GM12878 (cell line): Measurements from ENCODE around the gene JADE1. TPM values are rescaled to one million over a fixed set of nuclear protein-coding genes. Genes with fewer than 3 reads are reported as not detected.

ENCODE experiments used
- KLF5 ChIP-seq: fragments of 450-650 bp; IDR thresholded peaks from 2 replicates; pipeline ENCODE4 v1.6.1; 2014; ENCODE audit warnings: mild to moderate bottlenecking; ENCODE audit not compliant: partially characterized antibody
- TAF1 ChIP-seq: IDR thresholded peaks from 2 replicates; pipeline ENCODE4 v1.6.1; 2011; ENCODE audit warnings: mild to moderate bottlenecking, low read depth, low read length, borderline replicate concordance
- ZNF592 ChIP-seq: fragments of 450-650 bp; IDR thresholded peaks from 2 replicates; pipeline ENCODE4 v1.6.1; 2017; ENCODE audit warnings: mild to moderate bottlenecking, moderate library complexity
- polyA plus RNA-seq, 11 experiments: library from polyadenylated mRNA; depleted of rRNA in 4 of 11; unstranded in 6 of 11; stranded (reverse) in 5 of 11; fragments of >200 nt; fragmentation: Nextera tagmentation in 4 of 11; fragmentation: Illumina TruSeq in 1 of 11; extraction: Ambion mirVana in 4 of 11; extraction: Trizol in 1 of 11; gene quantifications; 1 replicate in 1 of 11; 2 replicates in 10 of 11; pipeline versions ENCODE4 v1.2.1 to v1.2.3, GENCODE V29; 2011 to 2016; ENCODE audit warnings: inconsistent platforms in 2 of 11, missing spikeins in 2 of 11, low read depth in 1 of 11
- total RNA-seq, 4 experiments: library from RNA; depleted of rRNA in 3 of 4; stranded (reverse); fragments of >200 nt in 3 of 4; fragmentation: Illumina TruSeq in 1 of 4; extraction: Trizol in 1 of 4; gene quantifications; 2 replicates each; pipeline versions ENCODE4 v1.2.1 to v1.2.3, GENCODE V29; 2013 to 2021
- TF ChIP-seq, protein P1 (sequence below): IDR thresholded peaks from 2 replicates; pipeline ENCODE4 v1.6.1; 2011; ENCODE audit warnings: low read depth, mild to moderate bottlenecking, low read length, moderate library complexity, borderline replicate concordance; ENCODE audit errors: extremely low read depth
- TF ChIP-seq, protein P2 (sequence below): fragments of 450-650 bp; formaldehyde crosslinking; IDR thresholded peaks from 2 replicates; pipeline ENCODE4 v1.4.0; 2022; ENCODE audit warnings: mild to moderate bottlenecking, moderate library complexity

Gene JADE1
- total and polyA plus RNA-seq, 10 of the 15 experiments (the other 5 are each of a cell fraction or from before 2014, with no cell fraction given), result 5.9 to 27.2 (median 15.8) TPM

DNA sequence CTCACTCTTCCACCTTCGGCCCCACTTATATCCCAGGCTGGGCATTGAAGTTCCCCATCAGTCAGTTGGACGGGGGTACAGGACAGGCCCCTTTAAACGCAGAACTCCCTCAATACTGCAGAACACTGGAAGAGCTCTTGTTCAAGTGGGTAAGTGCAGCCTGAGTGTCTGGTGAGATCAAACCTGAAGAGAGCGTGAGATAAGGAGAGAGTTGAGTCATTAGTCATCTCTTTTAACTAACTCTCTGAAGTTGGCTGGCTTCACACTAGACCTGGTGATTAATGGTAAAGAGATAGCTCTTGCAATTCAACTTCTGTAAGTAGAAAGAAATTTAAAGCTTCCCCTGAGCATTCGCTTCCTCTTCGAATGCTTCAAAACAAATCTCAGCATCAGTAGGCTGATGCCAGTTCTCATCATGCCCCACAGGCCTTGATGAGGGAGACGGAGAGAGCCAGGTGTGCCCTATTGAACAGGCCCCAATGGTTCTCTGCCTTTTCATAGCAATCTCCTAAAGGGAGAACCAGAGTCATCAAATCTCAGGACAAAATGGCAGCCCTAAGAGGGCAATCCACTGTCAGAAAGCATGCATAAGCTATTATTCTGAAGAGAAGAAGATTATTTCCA is 41.0 kb upstream of the JADE1 start (continued):
- TF ChIP-seq, protein P1, sequence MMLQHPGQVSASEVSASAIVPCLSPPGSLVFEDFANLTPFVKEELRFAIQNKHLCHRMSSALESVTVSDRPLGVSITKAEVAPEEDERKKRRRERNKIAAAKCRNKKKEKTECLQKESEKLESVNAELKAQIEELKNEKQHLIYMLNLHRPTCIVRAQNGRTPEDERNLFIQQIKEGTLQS, result no peak
- no peak for TF ChIP-seq TAF1
- TF ChIP-seq, protein P2, sequence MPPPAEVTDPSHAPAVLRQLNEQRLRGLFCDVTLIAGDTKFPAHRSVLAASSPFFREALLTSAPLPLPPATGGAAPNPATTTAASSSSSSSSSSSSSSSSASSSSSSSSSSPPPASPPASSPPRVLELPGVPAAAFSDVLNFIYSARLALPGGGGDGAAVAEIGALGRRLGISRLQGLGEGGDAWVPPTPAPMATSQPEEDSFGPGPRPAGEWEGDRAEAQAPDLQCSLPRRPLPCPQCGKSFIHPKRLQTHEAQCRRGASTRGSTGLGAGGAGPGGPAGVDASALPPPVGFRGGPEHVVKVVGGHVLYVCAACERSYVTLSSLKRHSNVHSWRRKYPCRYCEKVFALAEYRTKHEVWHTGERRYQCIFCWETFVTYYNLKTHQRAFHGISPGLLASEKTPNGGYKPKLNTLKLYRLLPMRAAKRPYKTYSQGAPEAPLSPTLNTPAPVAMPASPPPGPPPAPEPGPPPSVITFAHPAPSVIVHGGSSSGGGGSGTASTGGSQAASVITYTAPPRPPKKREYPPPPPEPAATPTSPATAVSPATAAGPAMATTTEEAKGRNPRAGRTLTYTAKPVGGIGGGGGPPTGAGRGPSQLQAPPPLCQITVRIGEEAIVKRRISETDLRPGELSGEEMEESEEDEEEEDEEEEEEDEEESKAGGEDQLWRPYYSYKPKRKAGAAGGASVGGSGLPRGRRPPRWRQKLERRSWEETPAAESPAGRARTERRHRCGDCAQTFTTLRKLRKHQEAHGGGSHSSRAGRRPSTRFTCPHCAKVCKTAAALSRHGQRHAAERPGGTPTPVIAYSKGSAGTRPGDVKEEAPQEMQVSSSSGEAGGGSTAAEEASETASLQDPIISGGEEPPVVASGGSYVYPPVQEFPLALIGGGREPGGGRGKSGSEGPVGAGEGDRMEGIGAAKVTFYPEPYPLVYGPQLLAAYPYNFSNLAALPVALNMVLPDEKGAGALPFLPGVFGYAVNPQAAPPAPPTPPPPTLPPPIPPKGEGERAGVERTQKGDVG (CRISPR knock-in tag), result no peak
- no peak for TF ChIP-seq ZNF592
- TF ChIP-seq KLF5, result no peak
